Keratinocyte (primary cell): ENCODE measurements around the gene GRIK2. TPM values are rescaled to one million over a fixed set of nuclear protein-coding genes. Genes with fewer than 3 reads are reported as not detected.

Experiments used
- DNase-seq: peaks from one replicate; pipeline ENCODE4 v3.0.0-alpha.2; 2011; ENCODE audit warnings: low read depth, missing footprints, low spot score
- FAIRE-seq: peaks from 2 replicates; lab custom pipeline; 2011; peaks lifted over from hg19 to GRCh38; lab: Jason Lieb, UNC
- H2AFZ ChIP-seq: 2 replicates; pipeline ENCODE4 v1.6.0; 2012; ENCODE audit warnings: low read length, control low read depth, inconsistent platforms; ENCODE audit not compliant: control insufficient read depth
- H3K27ac ChIP-seq: 2 replicates; pipeline ENCODE4 v1.5.1; 2011; ENCODE audit warnings: low read length; ENCODE audit not compliant: control insufficient read depth, insufficient read depth
- H3K27me3 ChIP-seq: 3 replicates; pipeline ENCODE4 v1.6.0; 2011; ENCODE audit warnings: low read length; ENCODE audit not compliant: control insufficient read depth, insufficient read depth; ENCODE audit errors: extremely low read depth
- H3K36me3 ChIP-seq, 2 experiments: 2 replicates in 1 of 2; 3 replicates in 1 of 2; pipeline ENCODE4 v1.5.1; 2011; ENCODE audit warnings: low read length in 2 of 2, mild to moderate bottlenecking in 1 of 2; ENCODE audit not compliant: control insufficient read depth in 2 of 2, insufficient read depth in 2 of 2; ENCODE audit errors: extremely low read depth in 1 of 2
- H3K4me1 ChIP-seq: 3 replicates; pipeline ENCODE4 v1.5.1; 2011; ENCODE audit warnings: low read length; ENCODE audit not compliant: control insufficient read depth, insufficient read depth; ENCODE audit errors: extremely low read depth
- H3K4me2 ChIP-seq: 3 replicates; pipeline ENCODE4 v1.6.0; 2011; ENCODE audit warnings: low read depth, low read length; ENCODE audit not compliant: control insufficient read depth, insufficient read depth; ENCODE audit errors: extremely low read depth
- H3K4me3 ChIP-seq, 3 experiments: fragments of 200-600 bp in 1 of 3; sonication (generic) in 1 of 3; 2 replicates in 2 of 3; 3 replicates in 1 of 3; pipeline ENCODE4 v1.5.1; 2011 to 2016; ENCODE audit warnings: low read length in 3 of 3, mild to moderate bottlenecking in 3 of 3, control low read depth in 2 of 3, inconsistent platforms in 1 of 3, low read depth in 1 of 3, mixed read lengths in 1 of 3, mixed run types in 1 of 3, moderate library complexity in 1 of 3; ENCODE audit not compliant: control insufficient read depth in 2 of 3, insufficient read depth in 2 of 3; ENCODE audit errors: extremely low read depth in 1 of 3
- H3K79me2 ChIP-seq: 2 replicates; pipeline ENCODE4 v1.6.0; 2012; ENCODE audit warnings: low read length; ENCODE audit not compliant: control insufficient read depth, insufficient read depth
- H3K9ac ChIP-seq: 3 replicates; pipeline ENCODE4 v1.6.0; 2011; ENCODE audit warnings: low read length; ENCODE audit not compliant: control insufficient read depth, insufficient read depth; ENCODE audit errors: extremely low read depth
- H3K9me1 ChIP-seq: 3 replicates; pipeline ENCODE4 v1.6.0; 2011; ENCODE audit warnings: low read length; ENCODE audit not compliant: control insufficient read depth, insufficient read depth; ENCODE audit errors: extremely low read depth
- H3K9me3 ChIP-seq: 2 replicates; pipeline ENCODE4 v1.5.1; 2012; ENCODE audit warnings: low read depth, low read length; ENCODE audit not compliant: control insufficient read depth
- H4K20me1 ChIP-seq: 3 replicates; pipeline ENCODE4 v1.6.0; 2011; ENCODE audit warnings: low read length; ENCODE audit not compliant: control insufficient read depth, insufficient read depth; ENCODE audit errors: extremely low read depth
- CTCF ChIP-seq, 3 experiments: IDR thresholded peaks in 1 of 3; conservative IDR thresholded peaks in 1 of 3; optimal IDR thresholded peaks in 1 of 3; 2 replicates in 2 of 3; 3 replicates in 1 of 3; pipeline versions ENCODE3 to v1.5.1; 2011; ENCODE audit warnings: low read length in 3 of 3, mild to moderate bottlenecking in 3 of 3, moderate library complexity in 2 of 3, control low read depth in 1 of 3, inconsistent platforms in 1 of 3; ENCODE audit not compliant: insufficient read depth in 2 of 3; ENCODE audit errors: extremely low read depth in 1 of 3
- EZH2 ChIP-seq: IDR thresholded peaks from one replicate; pipeline ENCODE4 v1.6.1; 2012; ENCODE audit warnings: inconsistent platforms, mild to moderate bottlenecking, low read length, moderate library complexity
- dilution Hi-C: fragments of 300-500 bp; cut with MboI; formaldehyde crosslinking; loops from one replicate; pipeline ENCODE4 v1.7.0; 2020; ENCODE audit warnings: low sequenced_read_pairs; ENCODE audit not compliant: extremely low pct_ligation_motif_present
- polyA plus RNA-seq, 5 experiments: library from polyadenylated mRNA; depleted of rRNA in 3 of 5; stranded (reverse) in 3 of 5; stranded (forward) in 1 of 5; unstranded in 1 of 5; fragments of >200 nt; gene quantifications; 1 replicate in 1 of 5; 2 replicates in 3 of 5; 3 replicates in 1 of 5; pipeline versions ENCODE4 v1.2.1 to v1.2.3, GENCODE V29; 2011 to 2012; ENCODE audit warnings: missing spikeins in 2 of 5, low read depth in 1 of 5, low replicate concordance in 1 of 5

Gene GRIK2
- polyA plus RNA-seq, 1 donor (not counting 4 experiments of a cell fraction or from before 2014, with no cell fraction given): 0.01 TPM

- Histone ChIP-seq H3K4me2 (no peak overlapping the region), H3K9ac (no peak overlapping the region), H3K27ac (no peak overlapping the region), H3K4me3 (no peak overlapping the region), H3K27me3 (no peaks in the 10 kb centered on the region), H3K4me1 (peaks cover under 1% of the 10 kb centered on the region), H3K9me1 (no peaks in the 10 kb centered on the region), H2AFZ (no peak overlapping the region), H3K9me3 (no peaks in the 10 kb centered on the region), H3K36me3 (no peaks in the 10 kb centered on the region), H3K79me2 (no peaks in the 10 kb centered on the region), H4K20me1 (no peaks in the 10 kb centered on the region)
- DNase-seq (no peak), FAIRE-seq (no peak)
- TF ChIP-seq CTCF (optimal IDR thresholded peaks at IDR 0.05 in 1 of 3, IDR thresholded peaks at IDR 0.05 in 1 of 3, conservative IDR thresholded peaks at IDR 0.05 in 1 of 3; ENCODE audit: extremely low read depth in 1 of 3, insufficient read depth in 2 of 3, low read length in 3 of 3) (no peak), EZH2 (no peak)
- dilution Hi-C loops: no loop called here
Observed at GRCh38 chr6:101683884-101684283, 290.4 kb downstream of the GRIK2 start.

- Histone ChIP-seq H3K4me3 (no peak overlapping the region), H3K4me1 (no peaks in the 10 kb centered on the region), H3K27ac (no peak overlapping the region), H3K36me3 (no peaks in the 10 kb centered on the region), H3K9ac (no peak overlapping the region), H3K27me3 (no peaks in the 10 kb centered on the region), H3K9me3 (no peaks in the 10 kb centered on the region), H2AFZ (no peak overlapping the region), H3K79me2 (no peaks in the 10 kb centered on the region), H3K4me2 (no peak overlapping the region), H3K9me1 (no peaks in the 10 kb centered on the region), H4K20me1 (no peaks in the 10 kb centered on the region)
- FAIRE-seq (no peak), DNase-seq (no peak)
- dilution Hi-C loops: no loop called here
- TF ChIP-seq CTCF (optimal IDR thresholded peaks at IDR 0.05 in 1 of 3, IDR thresholded peaks at IDR 0.05 in 1 of 3, conservative IDR thresholded peaks at IDR 0.05 in 1 of 3; ENCODE audit: extremely low read depth in 1 of 3, insufficient read depth in 2 of 3, low read length in 3 of 3) (no peak), EZH2 (no peak)
Observed at GRCh38 chr6:101686653-101687052, 293.1 kb downstream of the GRIK2 start.
